IMR-90 (cell line): ENCODE measurements around the gene MSI2. TPM values are rescaled to one million over a fixed set of nuclear protein-coding genes. Genes with fewer than 3 reads are reported as not detected.

Experiments
- ATAC-seq: fragments of 200-7000 bp; cut with Tn5 transposase; 2 replicates; pipeline ENCODE4 v1.9.1; 2020; ENCODE audit warnings: low read depth, mild to moderate bottlenecking, moderate library complexity
- BruUV-seq: library from RNA; stranded (reverse); fragments of 400-500 nt; replicated peaks from 2 replicates; lab custom pipeline; 2021; lab: Mats Ljungman, UMichigan
- CTCF ChIA-PET: fragments of 300-600 bp; formaldehyde crosslinking; extraction: SDS; loops from one replicate; lab custom pipeline; 2021; ENCODE audit warnings: antibody characterized with exemption; lab: Yijun Ruan, JAX
- POLR2A ChIA-PET: fragments of 300-600 bp; sonication (Branson Sonifier 250); formaldehyde crosslinking; loops from one replicate; lab custom pipeline; 2022; ENCODE audit warnings: antibody characterized with exemption; ENCODE audit not compliant: unreplicated experiment; lab: Charles Lee
- DNase-seq: peaks from one replicate; pipeline ENCODE4 v3.0.0; 2013
- H2AFZ ChIP-seq: replicated peaks from 2 replicates; pipeline ENCODE3; 2013; ENCODE audit warnings: low read length, mild to moderate bottlenecking; ENCODE audit not compliant: poor library complexity
- H2AK5ac ChIP-seq: 2 replicates; pipeline ENCODE4 v1.6.1; 2013; ENCODE audit warnings: low read depth, low read length, inconsistent platforms
- H2AK9ac ChIP-seq: replicated peaks from 2 replicates; pipeline ENCODE3; 2013; ENCODE audit warnings: mild to moderate bottlenecking, low read depth, low read length, moderate library complexity; ENCODE audit not compliant: poor library complexity
- H2BK120ac ChIP-seq: 2 replicates; pipeline ENCODE4 v1.6.1; 2013; ENCODE audit warnings: low read depth, low read length, inconsistent platforms
- H2BK15ac ChIP-seq: 3 replicates; pipeline ENCODE4 v1.6.1; 2013; ENCODE audit warnings: low read depth, low read length, inconsistent platforms
- H2BK20ac ChIP-seq: 2 replicates; pipeline ENCODE4 v1.6.1; 2013; ENCODE audit warnings: low read depth, mild to moderate bottlenecking, inconsistent platforms, low read length, moderate library complexity
- H2BK5ac ChIP-seq: 2 replicates; pipeline ENCODE4 v1.6.1; 2013; ENCODE audit warnings: mild to moderate bottlenecking, low read depth, low read length, inconsistent platforms; ENCODE audit not compliant: poor library complexity, severe bottlenecking
- H3K14ac ChIP-seq: replicated peaks from 2 replicates; pipeline ENCODE4 v1.6.1; 2013; ENCODE audit warnings: low read depth, low read length, inconsistent platforms
- H3K18ac ChIP-seq: 2 replicates; pipeline ENCODE4 v1.6.1; 2013; ENCODE audit warnings: low read depth, low read length, control low read depth
- H3K23ac ChIP-seq: 2 replicates; pipeline ENCODE4 v1.6.1; 2013; ENCODE audit warnings: low read depth, low read length, inconsistent platforms
- H3K27ac ChIP-seq: 2 replicates; pipeline ENCODE4 v1.5.1; 2013; ENCODE audit warnings: mild to moderate bottlenecking, control low read depth, low read length; ENCODE audit not compliant: insufficient read depth
- H3K27me3 ChIP-seq: 2 replicates; pipeline ENCODE4 v1.6.1; 2013; ENCODE audit warnings: low read length; ENCODE audit not compliant: control insufficient read depth, insufficient read depth
- H3K36me3 ChIP-seq: 2 replicates; pipeline ENCODE4 v1.6.1; 2013; ENCODE audit warnings: low read length, mixed read lengths; ENCODE audit not compliant: control insufficient read depth, insufficient read depth
- H3K4ac ChIP-seq: 2 replicates; pipeline ENCODE4 v1.6.1; 2013; ENCODE audit warnings: low read depth, low read length, inconsistent platforms
- H3K4me1 ChIP-seq: 2 replicates; pipeline ENCODE4 v1.6.1; 2013; ENCODE audit warnings: low read length, mixed read lengths; ENCODE audit not compliant: control insufficient read depth, insufficient read depth
- H3K4me2 ChIP-seq: 2 replicates; pipeline ENCODE4 v1.6.1; 2013; ENCODE audit warnings: low read depth, mild to moderate bottlenecking, control low read depth, low read length, moderate library complexity
- H3K4me3 ChIP-seq: 2 replicates; pipeline ENCODE4 v1.5.1; 2013; ENCODE audit warnings: low read depth, mild to moderate bottlenecking, control low read depth, low read length, moderate library complexity; ENCODE audit not compliant: insufficient read depth
- H3K56ac ChIP-seq: 2 replicates; pipeline ENCODE4 v1.6.1; 2013; ENCODE audit warnings: low read length, inconsistent platforms; ENCODE audit not compliant: insufficient read depth; ENCODE audit errors: extremely low read depth
- H3K79me1 ChIP-seq, 2 experiments: 2 replicates each; pipeline ENCODE4 v1.6.1; 2013; ENCODE audit warnings: low read length in 2 of 2, inconsistent platforms in 1 of 2, low read depth in 1 of 2
- H3K9ac ChIP-seq: 2 replicates; pipeline ENCODE4 v1.6.1; 2013; ENCODE audit warnings: low read depth, low read length, control low read depth
- H3K9me1 ChIP-seq: 2 replicates; pipeline ENCODE4 v1.6.1; 2013; ENCODE audit warnings: low read length, inconsistent platforms; ENCODE audit not compliant: insufficient read depth
- H3K9me3 ChIP-seq: 2 replicates; pipeline ENCODE4 v1.6.1; 2013; ENCODE audit warnings: low read length; ENCODE audit not compliant: control insufficient read depth, insufficient read depth
- H4K20me1 ChIP-seq: 2 replicates; pipeline ENCODE4 v1.6.1; 2013; ENCODE audit warnings: low read length, inconsistent platforms; ENCODE audit not compliant: insufficient read depth
- H4K5ac ChIP-seq: 2 replicates; pipeline ENCODE4 v1.6.1; 2013; ENCODE audit warnings: mild to moderate bottlenecking, low read depth, low read length, control low read depth
- H4K8ac ChIP-seq, 2 experiments: 2 replicates each; pipeline ENCODE4 v1.6.1; 2013; ENCODE audit warnings: low read depth in 2 of 2, low read length in 2 of 2, control low read depth in 1 of 2, inconsistent platforms in 1 of 2
- H4K91ac ChIP-seq: 2 replicates; pipeline ENCODE4 v1.6.1; 2013; ENCODE audit warnings: low read depth, low read length, inconsistent platforms; ENCODE audit not compliant: insufficient read depth
- CHD1 ChIP-seq: IDR thresholded peaks from 2 replicates; pipeline ENCODE4 v1.6.1; 2012; ENCODE audit warnings: low read depth, low read length, improper control_type of control experiment
- WGBS, 2 experiments: methylation state at CpG; one replicate each; pipeline versions ENCODE4 v1.1.5 to v1.1.7; 2013; ENCODE audit warnings: missing lambda C conversion rate in 2 of 2; ENCODE audit not compliant: insufficient read length in 1 of 2; ENCODE audit errors: extremely low coverage in 2 of 2; 5-methylcytosine and 5-hydroxymethylcytosine counted together
- dilution Hi-C: fragments of 300-500 bp; cut with HindIII; formaldehyde crosslinking; loops from one replicate; pipeline ENCODE4 v1.14.3; 2018; ENCODE audit warnings: low sequenced_read_pairs; ENCODE audit not compliant: unreplicated experiment
- in situ Hi-C: fragments of 300-500 bp; cut with MboI; formaldehyde crosslinking; loops from 3 replicates; pipeline ENCODE4 v1.14.3; 2019; ENCODE audit warnings: low sequenced_read_pairs, inconsistent platforms, mixed read lengths
- intact Hi-C: fragments of 100-400 bp; cut with micrococcal nuclease; formaldehyde crosslinking; loops from 2 replicates; pipeline ENCODE4 v1.10.0; 2022
- polyA plus RNA-seq, 3 experiments: library from polyadenylated mRNA; depleted of rRNA; stranded (reverse); fragments of >200 nt; gene quantifications; 2 replicates each; pipeline ENCODE4 v1.2.3, GENCODE V29; 2012; ENCODE audit warnings: low replicate concordance in 1 of 3
- total RNA-seq: library from RNA; depleted of rRNA; stranded (reverse); fragments of >200 nt; gene quantifications from 2 replicates; pipeline ENCODE4 v1.2.3, GENCODE V29; 2012

Gene MSI2
- total and polyA plus RNA-seq, 2 of the 4 experiments (the other 2 are of a cell fraction): 13.0 to 16.0 TPM

DNA sequence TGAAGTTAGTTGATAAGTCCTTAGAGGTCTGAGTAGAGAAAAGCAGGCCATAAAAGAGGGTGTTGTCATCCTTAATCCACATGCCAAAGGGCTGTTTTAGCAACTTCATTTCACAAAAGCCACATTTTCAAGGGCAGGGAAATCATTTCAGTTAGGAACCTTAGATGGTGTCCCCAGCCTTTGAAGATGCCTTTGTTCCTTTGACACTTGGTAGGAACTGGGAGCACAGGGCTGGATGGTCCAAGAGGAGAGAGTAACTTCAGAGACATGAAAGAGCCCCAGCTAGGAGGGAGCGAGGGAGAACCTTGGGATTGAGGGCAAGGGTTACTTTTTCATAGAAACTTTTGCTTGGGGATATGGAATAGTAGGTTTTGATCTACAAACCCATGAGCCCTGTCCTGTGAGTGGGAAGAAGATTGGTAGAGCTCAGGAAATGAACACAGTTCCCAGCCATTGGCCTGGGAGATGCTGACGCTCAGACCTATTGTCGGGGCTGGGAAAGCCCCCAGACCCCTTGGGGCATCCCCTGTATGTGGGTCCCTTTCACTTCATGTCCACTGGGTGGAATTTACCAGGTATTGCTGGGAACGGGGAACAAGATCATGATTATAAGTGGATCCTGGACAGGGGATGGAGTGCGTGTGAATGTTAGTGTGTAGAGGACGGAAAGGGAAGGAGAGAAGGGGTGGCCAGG is 18.9 kb downstream of the MSI2 start:
- Histone ChIP-seq H3K79me1 (peaks cover 0 to 9% of the 10 kb centered on the region in 2 experiments; a peak in 2 of 4 replicates), H4K5ac (no peak overlapping the region), H3K36me3 (peaks cover 10% of the 10 kb centered on the region), H3K23ac (no peak overlapping the region), H3K27me3 (no peaks in the 10 kb centered on the region), H3K14ac (no peak overlapping the region), H2BK20ac (no peak overlapping the region), H4K20me1 (no peaks in the 10 kb centered on the region; the same call in 1 of the 2 replicates), H3K4ac (no peak overlapping the region), H3K9me1 (peaks cover 5% of the 10 kb centered on the region; the same call in 1 of the 2 replicates), H3K9me3 (no peaks in the 10 kb centered on the region), H3K18ac (no peak overlapping the region), H2BK15ac (no peak overlapping the region), H4K8ac (no peak overlapping the region), H3K56ac (no peak overlapping the region; the same call in 1 of the 2 replicates), H2BK120ac (no peak overlapping the region), H2AFZ (no peak overlapping the region), H4K91ac (no peak overlapping the region), H2BK5ac (no peak overlapping the region), H2AK9ac (no peak overlapping the region), H3K9ac (no peak overlapping the region), H2AK5ac (no peak overlapping the region), H3K4me2 (no peak overlapping the region), H3K27ac (no peak overlapping the region), H3K4me3 (no peak overlapping the region), H3K4me1 (no peaks in the 10 kb centered on the region; the same call in 1 of the 2 replicates)
- intact Hi-C loops (no loop called here), dilution Hi-C loops (no loop called here), in situ Hi-C loops (no loop called here)
- POLR2A ChIA-PET: no interaction called here
- CTCF ChIA-PET: no interaction called here
- DNase-seq: no peak
- no peak for TF ChIP-seq CHD1
- no peak for ATAC-seq
- 94 to 100% methylated on average over 2 of the region's 6 CpGs for WGBS, 2 experiments
- no TSS peak for BruUV-seq
